H9 (cell line): ENCODE measurements around the gene RIT2. TPM values are rescaled to one million over a fixed set of nuclear protein-coding genes. Genes with fewer than 3 reads are reported as not detected.

Experiments
- DNase-seq: peaks from one replicate; pipeline ENCODE4 v3.0.0-alpha.2; 2017
- H2AFZ ChIP-seq: one replicate; pipeline ENCODE4 v1.6.1; 2013; ENCODE audit warnings: mild to moderate bottlenecking, low read length, control low read depth, moderate library complexity
- H2AK5ac ChIP-seq: 2 replicates; pipeline ENCODE4 v1.6.1; 2013; ENCODE audit warnings: low read length, control low read depth, mixed read lengths; ENCODE audit not compliant: insufficient read length
- H2BK120ac ChIP-seq: one replicate; pipeline ENCODE4 v1.6.1; 2013; ENCODE audit warnings: low read depth, mild to moderate bottlenecking, low read length, control low read depth, inconsistent platforms; ENCODE audit not compliant: poor library complexity, severe bottlenecking
- H2BK12ac ChIP-seq: 2 replicates; pipeline ENCODE4 v1.6.1; 2013; ENCODE audit warnings: low read length, control low read depth, mixed read lengths, low read depth; ENCODE audit not compliant: insufficient read length
- H2BK15ac ChIP-seq: 2 replicates; pipeline ENCODE4 v1.6.1; 2013; ENCODE audit warnings: low read depth, low read length, control low read depth
- H2BK20ac ChIP-seq: one replicate; pipeline ENCODE4 v1.6.1; 2013; ENCODE audit warnings: low read depth, mild to moderate bottlenecking, low read length, control low read depth, inconsistent platforms; ENCODE audit not compliant: poor library complexity, severe bottlenecking
- H2BK5ac ChIP-seq: 2 replicates; pipeline ENCODE4 v1.6.1; 2013; ENCODE audit warnings: low read length, control low read depth, mixed read lengths; ENCODE audit not compliant: insufficient read length
- H3K14ac ChIP-seq: 2 replicates; pipeline ENCODE4 v1.6.1; 2013; ENCODE audit warnings: low read length, control low read depth; ENCODE audit not compliant: insufficient read depth
- H3K18ac ChIP-seq: 2 replicates; pipeline ENCODE4 v1.6.1; 2013; ENCODE audit warnings: low read depth, mild to moderate bottlenecking, mixed read lengths, low read length, control low read depth; ENCODE audit not compliant: insufficient read length
- H3K23ac ChIP-seq: 2 replicates; pipeline ENCODE4 v1.6.1; 2013; ENCODE audit warnings: low read length, control low read depth, mixed read lengths, low read depth; ENCODE audit not compliant: insufficient read length
- H3K23me2 ChIP-seq: 2 replicates; pipeline ENCODE4 v1.6.1; 2013; ENCODE audit warnings: low read depth, mild to moderate bottlenecking, mixed read lengths, low read length, control low read depth; ENCODE audit not compliant: insufficient read length, poor library complexity, severe bottlenecking
- H3K27ac ChIP-seq: 2 replicates; pipeline ENCODE4 v1.5.1; 2013; ENCODE audit warnings: low read length, control low read depth, mixed read lengths, low read depth; ENCODE audit not compliant: insufficient read length
- H3K27me3 ChIP-seq: 2 replicates; pipeline ENCODE4 v1.6.1; 2013; ENCODE audit warnings: low read length, control low read depth, inconsistent platforms; ENCODE audit not compliant: insufficient read depth
- H3K4ac ChIP-seq: 2 replicates; pipeline ENCODE4 v1.6.1; 2013; ENCODE audit warnings: low read depth, mild to moderate bottlenecking, control low read depth, inconsistent platforms, low read length, moderate library complexity
- H3K4me1 ChIP-seq: 2 replicates; pipeline ENCODE4 v1.6.1; 2013; ENCODE audit warnings: low read length, control low read depth, inconsistent platforms; ENCODE audit not compliant: insufficient read depth
- H3K4me2 ChIP-seq: 2 replicates; pipeline ENCODE4 v1.6.1; 2013; ENCODE audit warnings: low read length, control low read depth, mixed read lengths; ENCODE audit not compliant: insufficient read length, insufficient read depth
- H3K56ac ChIP-seq: 2 replicates; pipeline ENCODE4 v1.6.1; 2013; ENCODE audit warnings: low read depth, mild to moderate bottlenecking, mixed read lengths, low read length, control low read depth; ENCODE audit not compliant: insufficient read length
- H3K79me1 ChIP-seq: 2 replicates; pipeline ENCODE4 v1.6.1; 2013; ENCODE audit warnings: low read depth, mild to moderate bottlenecking, moderate library complexity, low read length, control low read depth, inconsistent platforms; ENCODE audit not compliant: insufficient read depth, poor library complexity, severe bottlenecking
- H3K79me2 ChIP-seq: 2 replicates; pipeline ENCODE4 v1.6.1; 2013; ENCODE audit warnings: low read length, control low read depth, inconsistent platforms; ENCODE audit not compliant: insufficient read depth
- H3K9ac ChIP-seq: 2 replicates; pipeline ENCODE4 v1.6.1; 2013; ENCODE audit warnings: low read length, control low read depth, mixed read lengths; ENCODE audit not compliant: insufficient read length; ENCODE audit errors: extremely low read depth
- H3K9me3 ChIP-seq: one replicate; pipeline ENCODE4 v1.6.1; 2013; ENCODE audit warnings: low read depth, low read length, inconsistent platforms; ENCODE audit not compliant: control insufficient read depth
- H3T11ph ChIP-seq: one replicate; pipeline ENCODE4 v1.6.1; 2013; ENCODE audit warnings: mild to moderate bottlenecking, low read length, control low read depth, inconsistent platforms
- H4K20me1 ChIP-seq: one replicate; pipeline ENCODE4 v1.6.1; 2013; ENCODE audit not compliant: control insufficient read depth, insufficient read length, insufficient read depth
- H4K5ac ChIP-seq: 2 replicates; pipeline ENCODE4 v1.6.1; 2013; ENCODE audit warnings: low read depth, mild to moderate bottlenecking, mixed read lengths, low read length, control low read depth; ENCODE audit not compliant: insufficient read length
- H4K8ac ChIP-seq: replicated peaks from 2 replicates; pipeline ENCODE4 v1.6.1; 2013; ENCODE audit warnings: low read length, control low read depth, mixed read lengths, low read depth; ENCODE audit not compliant: insufficient read length
- H4K91ac ChIP-seq: 2 replicates; pipeline ENCODE4 v1.6.1; 2013; ENCODE audit warnings: low read depth, mild to moderate bottlenecking, moderate library complexity, mixed read lengths, low read length, control low read depth; ENCODE audit not compliant: insufficient read length
- H3K27ac Mint-ChIP-seq, 3 experiments: 2 replicates in 2 of 3; 3 replicates in 1 of 3; pipeline ENCODE4 v1.8.0; 2020 to 2021; ENCODE audit warnings: mixed read lengths in 3 of 3, mild to moderate bottlenecking in 1 of 3, moderate library complexity in 1 of 3
- H3K27me3 Mint-ChIP-seq: 2 replicates; pipeline ENCODE4 v1.8.0; 2021; ENCODE audit warnings: low read depth, mild to moderate bottlenecking, moderate library complexity, mixed read lengths
- H3K36me3 Mint-ChIP-seq, 3 experiments: 2 replicates in 2 of 3; 3 replicates in 1 of 3; pipeline ENCODE4 v1.8.0; 2020 to 2021; ENCODE audit warnings: low read depth in 3 of 3, mixed read lengths in 3 of 3; ENCODE audit not compliant: insufficient read depth in 1 of 3
- H3K4me1 Mint-ChIP-seq, 2 experiments: 2 replicates each; pipeline ENCODE4 v1.8.0; 2020; ENCODE audit warnings: mixed read lengths in 2 of 2
- H3K4me3 Mint-ChIP-seq, 2 experiments: 2 replicates in 1 of 2; 3 replicates in 1 of 2; pipeline ENCODE4 v1.8.0; 2020 to 2021; ENCODE audit warnings: mild to moderate bottlenecking in 2 of 2, mixed read lengths in 2 of 2, moderate library complexity in 1 of 2
- H3K9me3 Mint-ChIP-seq, 2 experiments: 2 replicates in 1 of 2; 3 replicates in 1 of 2; pipeline ENCODE4 v1.8.0; 2020; ENCODE audit warnings: mild to moderate bottlenecking in 2 of 2, mixed read lengths in 2 of 2, moderate library complexity in 1 of 2
- WGBS: extraction: QIAGEN DNeasy Blood & Tissue Kit; methylation state at CpG from one replicate; pipeline ENCODE4 v1.1.7; 2013; ENCODE audit warnings: missing lambda C conversion rate, low lambda C conversion rate, mixed read lengths; ENCODE audit not compliant: insufficient read length; ENCODE audit errors: extremely low coverage; 5-methylcytosine and 5-hydroxymethylcytosine counted together
- total RNA-seq: library from RNA; stranded (reverse); gene quantifications from 2 replicates; pipeline ENCODE4 v1.2.1, GENCODE V29; 2021
- TF ChIP-seq, protein P1 (sequence below): fragments of 200-600 bp; sonication (generic); conservative IDR thresholded peaks from 3 replicates; pipeline ENCODE4 v1.8.0; 2021; ENCODE audit warnings: antibody characterized with exemption, mild to moderate bottlenecking

Gene RIT2
- total RNA-seq, 1 experiment from 2014 or later = 1.2 TPM

- Histone ChIP-seq H4K8ac (no peak overlapping the region), H2BK12ac (no peak overlapping the region), H2AFZ (no peak overlapping the region), H2BK20ac (no peak overlapping the region), H4K20me1 (no peaks in the 10 kb centered on the region), H3T11ph (no peak overlapping the region), H3K4me2 (no peak overlapping the region), H3K4ac (no peak overlapping the region), H2BK15ac (no peak overlapping the region), H3K79me1 (no peaks in the 10 kb centered on the region), H2BK120ac (no peak overlapping the region), H3K9ac (no peak overlapping the region), H3K9me3 (no peaks in the 10 kb centered on the region), H3K27ac (no peak overlapping the region), H3K23ac (no peak overlapping the region), H3K18ac (no peak overlapping the region), H2AK5ac (no peak overlapping the region), H4K5ac (no peak overlapping the region), H3K79me2 (no peaks in the 10 kb centered on the region), H3K14ac (no peak overlapping the region), H3K4me1 (no peaks in the 10 kb centered on the region), H3K23me2 (no peaks in the 10 kb centered on the region), H4K91ac (no peak overlapping the region), H3K56ac (no peak overlapping the region), H3K27me3 (no peaks in the 10 kb centered on the region), H2BK5ac (no peak overlapping the region)
- H3K27me3 Mint-ChIP-seq = no peaks in the 10 kb centered on the region
- H3K4me1 Mint-ChIP-seq = peaks cover 0 to 3% of the 10 kb centered on the region in 2 experiments; a peak in 1 of 4 replicates
- TF ChIP-seq, protein P1, sequence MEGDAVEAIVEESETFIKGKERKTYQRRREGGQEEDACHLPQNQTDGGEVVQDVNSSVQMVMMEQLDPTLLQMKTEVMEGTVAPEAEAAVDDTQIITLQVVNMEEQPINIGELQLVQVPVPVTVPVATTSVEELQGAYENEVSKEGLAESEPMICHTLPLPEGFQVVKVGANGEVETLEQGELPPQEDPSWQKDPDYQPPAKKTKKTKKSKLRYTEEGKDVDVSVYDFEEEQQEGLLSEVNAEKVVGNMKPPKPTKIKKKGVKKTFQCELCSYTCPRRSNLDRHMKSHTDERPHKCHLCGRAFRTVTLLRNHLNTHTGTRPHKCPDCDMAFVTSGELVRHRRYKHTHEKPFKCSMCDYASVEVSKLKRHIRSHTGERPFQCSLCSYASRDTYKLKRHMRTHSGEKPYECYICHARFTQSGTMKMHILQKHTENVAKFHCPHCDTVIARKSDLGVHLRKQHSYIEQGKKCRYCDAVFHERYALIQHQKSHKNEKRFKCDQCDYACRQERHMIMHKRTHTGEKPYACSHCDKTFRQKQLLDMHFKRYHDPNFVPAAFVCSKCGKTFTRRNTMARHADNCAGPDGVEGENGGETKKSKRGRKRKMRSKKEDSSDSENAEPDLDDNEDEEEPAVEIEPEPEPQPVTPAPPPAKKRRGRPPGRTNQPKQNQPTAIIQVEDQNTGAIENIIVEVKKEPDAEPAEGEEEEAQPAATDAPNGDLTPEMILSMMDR = no peak
- no CpG with 5 or more reads among the region's 2 CpGs for WGBS
- peaks cover 4 to 13% of the 10 kb centered on the region in 2 experiments; a peak in 4 of 5 replicates for H3K9me3 Mint-ChIP-seq
- H3K36me3 Mint-ChIP-seq = peaks cover 0 to 15% (median 12%) of the 10 kb centered on the region in 3 experiments; a peak in 5 of 7 replicates
- no peak for DNase-seq
- no peak overlapping the region for H3K27ac Mint-ChIP-seq
- no peak overlapping the region for H3K4me3 Mint-ChIP-seq
These were observed 42.9 kb upstream of the RIT2 start for GRCh38 chr18:43158381-43158780.
